NCI-H226 (cell line): ENCODE measurements around the gene VILL.
A peak's percentile ranks its signal among the peaks of the same experiment; 100 is the strongest.
"Not testable (repeated sequence)": the region's sequence is repeated elsewhere in the genome, so short reads cannot be mapped to it uniquely, and the experiment has no call there.

ENCODE experiments used
- DNase-seq: peaks from one replicate; pipeline ENCODE4 v3.0.0-alpha.2; 2015

VILL gene

GRCh38 chr3:37987315-37987697 is 3.3 kb upstream of the VILL start:
- no peak for DNase-seq

DNA sequence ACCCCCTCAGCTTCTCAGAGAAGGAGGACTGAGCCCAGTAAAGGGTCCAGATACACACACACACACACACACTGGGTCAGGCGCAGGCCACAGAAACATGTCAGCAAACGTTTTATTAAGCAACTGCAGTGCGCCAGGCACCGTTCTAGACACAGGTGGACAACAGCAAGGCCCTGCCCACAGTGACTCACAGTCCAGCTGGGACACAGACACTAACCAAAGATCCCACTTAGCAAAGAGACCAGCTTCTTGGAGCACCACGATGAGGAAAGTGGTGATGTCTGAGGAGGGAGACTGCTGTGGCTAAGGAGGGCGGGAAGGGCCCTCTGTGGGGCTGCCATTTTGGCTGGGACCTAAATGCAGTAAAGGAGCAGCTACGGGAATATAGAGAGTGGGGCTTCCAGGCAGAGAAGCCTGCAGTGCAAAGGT is 2.8 kb upstream of the VILL start:
- no peak for DNase-seq

DNA sequence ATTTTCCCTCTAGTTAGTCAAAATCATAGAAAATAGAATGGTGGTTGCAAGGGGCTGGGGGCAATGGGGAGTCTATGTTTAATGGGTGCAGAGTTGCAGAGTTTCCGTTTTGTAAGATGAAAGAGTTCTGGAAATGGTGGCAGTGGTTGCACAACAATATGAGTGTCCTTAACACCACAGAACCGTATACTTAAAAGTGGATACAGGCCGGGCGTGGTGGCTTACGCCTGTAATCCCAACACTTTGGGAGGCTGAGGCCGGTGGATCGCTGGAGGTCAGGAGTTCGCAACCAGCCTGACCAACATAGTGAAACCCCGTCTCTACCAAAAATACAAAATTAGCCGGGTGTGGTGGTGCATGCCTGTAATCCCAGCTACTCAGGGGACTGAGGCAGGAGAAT is 2.2 kb upstream of the VILL start:
- DNase-seq: not testable (repeated sequence)

DNA sequence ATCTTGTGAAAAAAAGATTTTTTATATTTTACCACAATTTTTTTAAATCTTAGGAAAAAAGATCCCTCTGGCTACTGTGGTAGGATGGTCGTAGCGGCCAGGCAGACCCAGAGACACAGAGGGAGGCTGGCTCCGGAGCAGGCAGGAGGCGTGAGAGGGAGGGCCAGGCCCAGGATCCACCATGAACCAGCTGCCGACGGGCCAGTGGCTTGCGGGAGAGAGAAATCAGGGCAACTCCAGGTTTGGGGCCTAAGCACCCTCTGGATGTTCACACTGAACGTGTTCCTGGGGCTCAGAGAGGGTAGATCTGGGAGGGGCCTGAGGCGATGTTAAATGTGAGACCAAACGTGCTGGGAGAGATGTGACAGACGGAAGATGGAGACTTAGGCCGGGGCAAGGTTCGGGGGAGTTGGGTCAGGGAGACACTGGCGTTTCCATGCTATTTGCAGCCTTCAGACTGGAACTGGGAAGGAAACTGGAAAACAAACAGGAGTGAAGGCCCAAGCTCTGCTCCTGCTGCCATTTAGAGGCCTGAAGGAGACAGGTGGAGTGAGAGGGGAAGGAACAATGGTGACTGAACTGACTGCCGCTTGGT is 1.6 kb upstream of the VILL start:
- no peak for DNase-seq

DNA sequence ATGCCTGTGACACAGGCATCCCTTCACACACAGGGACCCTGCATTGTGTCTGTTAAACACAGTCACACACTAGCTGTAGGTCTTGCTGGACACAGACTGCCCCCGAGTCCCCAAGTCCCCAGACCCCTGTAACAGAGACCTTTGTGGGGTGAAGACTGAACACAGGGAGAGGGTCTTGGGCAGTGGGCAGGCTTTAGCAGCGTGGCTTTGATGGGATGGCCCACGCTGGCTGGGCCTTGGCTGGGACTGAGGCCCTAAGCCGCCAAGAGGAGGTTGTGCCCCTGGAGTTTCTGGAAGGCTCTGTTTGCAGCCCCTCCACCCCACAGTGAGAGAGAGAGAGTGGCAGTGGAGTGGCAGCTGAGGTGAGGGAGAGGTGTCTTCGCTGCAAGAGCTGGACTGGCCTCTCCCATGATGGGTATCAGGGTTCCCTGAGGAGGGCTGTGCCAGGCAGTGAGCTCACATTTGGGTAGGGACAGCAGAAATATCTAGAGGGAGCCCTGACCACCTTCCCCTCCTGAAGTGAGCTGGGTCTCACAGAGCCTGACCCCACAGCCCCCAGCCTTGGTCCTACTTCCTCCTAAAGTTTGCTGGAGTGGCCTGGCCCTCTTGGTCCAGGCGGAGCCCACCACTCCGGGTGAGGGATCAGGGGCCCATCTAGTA is 635 bp upstream of the VILL start:
- DNase-seq: no peak

DNA sequence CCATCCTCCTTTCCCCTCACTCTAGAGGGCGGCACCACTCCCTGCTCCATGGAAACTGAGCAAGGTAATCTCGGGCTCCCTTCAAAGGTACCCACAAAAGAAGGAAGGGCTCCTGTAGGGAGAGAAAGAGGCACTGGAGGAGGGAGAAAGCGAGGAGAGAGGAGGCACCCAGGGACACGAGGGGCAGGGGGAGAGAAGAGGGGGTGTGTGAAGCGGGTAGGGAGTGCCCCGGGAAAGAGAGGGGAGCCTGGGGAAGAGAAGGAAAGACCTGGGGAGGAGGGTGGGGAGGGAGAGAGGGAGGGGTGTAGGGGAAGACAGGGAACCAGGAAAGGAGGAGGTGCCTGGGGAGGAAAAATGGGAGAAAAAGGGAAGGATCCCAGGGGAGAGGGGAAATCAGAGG is 523 bp downstream of the VILL start:
- DNase-seq: no peak

DNA sequence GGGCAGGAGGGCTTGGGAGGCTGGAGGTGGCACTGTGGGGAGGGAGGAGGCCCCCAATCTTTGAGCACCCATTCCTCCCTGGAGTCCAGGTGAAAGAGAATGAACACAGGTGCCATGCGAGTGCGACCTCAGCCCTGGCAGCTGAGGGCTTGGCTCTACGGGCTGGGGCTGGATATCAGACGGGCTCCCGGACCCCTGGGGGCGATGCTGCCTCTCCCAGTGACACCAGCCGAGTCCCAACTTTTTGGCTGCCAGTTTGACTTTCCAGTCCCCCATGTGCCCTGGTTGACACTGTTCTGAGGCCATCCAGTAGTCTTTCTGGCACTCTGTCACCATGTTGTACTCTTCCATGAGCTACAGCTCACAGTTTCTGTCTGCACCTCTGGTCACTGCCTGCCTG is 1.2 kb downstream of the VILL start:
- no peak for DNase-seq

- no peak for DNase-seq
Measured at GRCh38 chr3:37992271-37993066, 1.9 kb downstream of the VILL start.

DNA sequence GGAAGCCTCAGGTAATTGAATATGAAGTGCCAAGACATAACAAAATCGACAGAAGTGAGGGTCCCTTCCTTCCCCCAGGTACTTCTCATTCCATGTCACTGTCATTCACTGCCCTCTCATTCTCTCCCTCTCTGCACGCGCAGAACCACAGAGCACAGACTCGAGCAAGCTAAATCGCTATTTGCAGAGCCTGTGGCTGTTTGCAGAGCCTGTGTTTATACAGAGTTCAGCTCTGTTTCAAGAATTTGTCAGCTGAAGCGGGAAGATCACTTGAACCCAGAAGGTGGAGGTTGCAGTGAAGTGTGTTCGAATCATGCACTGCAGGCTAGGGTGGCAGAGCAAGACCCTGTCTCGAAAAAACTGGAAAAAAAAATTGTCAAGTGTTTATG is 2.5 kb downstream of the VILL start:
- DNase-seq: no peak

DNA sequence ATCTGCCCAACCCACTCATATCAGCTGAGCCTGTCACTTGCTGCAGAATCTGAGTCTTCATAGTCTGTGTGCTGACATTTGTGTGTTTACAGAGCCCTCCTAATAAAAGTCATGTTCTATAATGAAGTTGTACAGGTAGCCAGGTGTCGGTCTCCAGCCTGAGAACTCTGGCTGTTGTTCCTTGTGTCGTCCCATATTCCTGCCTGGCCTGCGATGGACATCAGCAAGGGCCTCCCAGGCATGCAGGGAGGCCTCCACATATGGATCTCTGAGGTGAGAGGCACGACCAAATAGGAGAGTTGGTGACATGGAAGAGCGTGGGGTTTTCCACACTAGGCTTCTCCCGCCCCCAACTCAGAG is 2.9 kb downstream of the VILL start:
- no peak for DNase-seq

DNA sequence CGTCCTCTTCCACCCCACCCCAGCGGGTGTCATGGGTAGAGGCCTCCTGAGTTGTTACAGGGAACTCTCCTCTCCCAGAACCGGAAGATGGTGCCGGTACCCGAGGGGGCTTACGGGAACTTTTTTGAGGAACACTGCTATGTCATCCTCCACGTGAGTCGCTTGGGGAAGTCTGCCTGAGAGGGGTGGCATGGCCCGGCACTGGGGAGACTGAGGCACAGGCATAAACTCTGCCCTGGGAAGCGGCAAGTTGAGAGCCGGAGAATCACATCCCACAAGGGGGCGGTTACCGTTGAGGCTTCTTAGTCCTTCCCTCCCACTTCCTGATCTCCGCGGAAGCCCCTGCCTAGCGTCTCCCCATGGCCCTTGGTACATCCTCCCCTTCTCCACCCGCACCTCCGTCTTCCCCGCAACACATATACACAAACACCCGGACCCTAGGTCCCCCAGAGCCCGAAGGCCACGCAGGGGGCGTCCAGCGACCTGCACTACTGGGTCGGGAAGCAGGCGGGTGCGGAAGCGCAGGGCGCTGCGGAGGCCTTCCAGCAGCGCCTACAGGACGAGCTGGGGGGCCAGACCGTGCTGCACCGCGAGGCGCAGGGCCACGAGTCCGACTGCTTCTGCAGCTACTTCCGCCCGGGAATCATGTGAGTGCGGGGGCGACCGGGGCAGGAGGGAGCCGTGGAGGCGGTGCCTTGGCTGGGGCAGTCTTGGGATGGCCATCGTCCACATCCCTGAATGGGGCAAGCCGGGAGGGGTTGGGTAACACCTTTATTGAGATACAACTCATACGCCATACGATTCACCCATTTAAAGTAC is 3.4 kb downstream of the VILL start:
- peak; percentile 35 for DNase-seq

- DNase-seq: no peak
Measured at GRCh38 chr3:37994639-37994972, 4.0 kb downstream of the VILL start.

GRCh38 chr3:37995652-37996641 is 5.4 kb downstream of the VILL start:
- no peak for DNase-seq

- DNase-seq: peak; percentile 71
Measured at GRCh38 chr3:37996785-37997301, 6.3 kb downstream of the VILL start.

DNA sequence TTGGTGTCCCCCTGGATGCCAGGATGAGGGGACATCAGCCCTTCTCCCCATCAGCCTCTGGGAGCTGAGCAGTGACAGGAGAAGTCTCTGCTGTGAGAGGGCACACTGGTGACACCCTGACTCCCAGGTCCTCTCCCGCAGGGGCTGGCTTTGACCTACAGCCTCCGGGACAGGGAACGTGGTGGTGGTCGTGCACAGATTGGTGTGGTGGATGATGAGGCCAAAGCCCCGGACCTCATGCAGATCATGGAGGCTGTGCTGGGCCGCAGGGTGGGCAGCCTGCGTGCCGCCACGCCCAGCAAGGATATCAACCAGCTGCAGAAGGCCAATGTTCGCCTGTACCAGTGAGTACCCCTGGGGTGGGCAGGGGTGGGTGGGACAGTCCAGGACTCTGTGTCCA is 6.8 kb downstream of the VILL start:
- DNase-seq: no peak

DNA sequence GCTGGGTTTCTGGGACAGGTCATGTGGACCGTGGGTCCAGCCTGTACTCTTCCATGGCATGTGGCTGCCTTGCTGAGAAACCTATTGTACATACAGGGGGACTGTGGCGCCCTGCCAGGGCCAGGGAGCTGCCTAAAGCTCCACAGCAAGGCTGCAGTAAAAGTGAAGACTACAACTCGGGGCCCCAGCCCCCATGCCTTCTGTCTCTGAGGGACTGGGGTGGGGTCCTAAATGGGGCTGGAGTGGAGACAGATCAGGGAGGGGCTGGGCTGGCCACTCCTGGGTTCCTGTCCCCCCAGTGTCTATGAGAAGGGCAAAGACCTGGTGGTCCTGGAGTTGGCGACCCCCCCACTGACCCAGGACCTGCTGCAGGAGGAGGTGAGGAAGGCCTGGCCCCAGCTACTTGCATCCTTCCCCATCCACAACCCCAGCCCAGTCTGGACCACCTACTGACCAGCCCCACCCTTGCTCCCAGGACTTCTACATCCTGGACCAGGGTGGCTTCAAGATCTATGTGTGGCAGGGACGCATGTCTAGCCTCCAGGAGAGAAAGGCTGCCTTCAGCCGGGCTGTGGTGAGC is 7.3 kb downstream of the VILL start:
- DNase-seq: no peak

- DNase-seq: no peak
Measured at GRCh38 chr3:37999836-38000235, 9.2 kb downstream of the VILL start.

GRCh38 chr3:38000242-38000916 is 9.8 kb downstream of the VILL start:
- no peak for DNase-seq

GRCh38 chr3:38000965-38001455 is 10.4 kb downstream of the VILL start:
- DNase-seq: no peak

GRCh38 chr3:38001456-38002081 is 11.0 kb downstream of the VILL start:
- no peak for DNase-seq
